ENCODE measurements around the gene PPT2. TPM values are rescaled to one million over a fixed set of nuclear protein-coding genes. Genes with fewer than 3 reads are reported as not detected.

Gene PPT2
- total and polyA plus RNA-seq, 2 of the 13 experiments (the other 11 are each of a cell fraction or from before 2014, with no cell fraction given), result 39.2 to 61.8 TPM

DNA sequence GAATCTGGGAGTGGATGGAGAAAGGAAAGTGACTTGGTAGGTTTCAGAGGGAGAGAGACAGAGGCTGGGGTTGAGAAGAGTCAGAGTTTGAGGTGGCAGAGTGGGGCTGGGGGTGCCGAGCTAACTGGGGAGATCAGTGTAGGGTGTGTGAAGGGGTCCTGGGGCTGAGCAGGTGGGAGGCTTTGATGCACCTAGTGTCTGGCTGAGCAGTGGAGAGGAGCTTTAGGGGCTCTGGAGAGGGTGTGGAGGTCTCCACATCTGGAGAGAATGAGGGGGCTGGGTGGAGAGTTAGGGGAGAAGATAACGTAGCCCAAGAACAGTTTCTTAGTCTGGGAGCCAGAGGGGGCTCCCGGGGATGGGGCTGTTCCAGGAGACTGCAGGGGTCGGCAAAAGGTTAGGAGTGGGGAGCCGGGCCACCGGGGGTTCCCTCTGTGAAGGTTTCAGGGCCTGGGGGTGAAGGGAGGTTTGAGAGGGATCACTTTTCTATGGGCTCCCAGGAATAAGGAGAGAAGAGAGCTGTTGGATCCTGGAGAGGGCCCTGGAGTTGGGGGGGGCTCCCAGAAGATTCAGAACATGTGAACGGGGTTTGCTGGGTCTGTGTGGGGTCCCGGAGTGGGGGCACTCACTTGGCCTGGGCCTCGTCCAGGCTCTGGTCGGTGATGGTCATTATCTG lies 35.3 kb downstream of the PPT2 start (continued):
- TF ChIP-seq MAZ (IDR thresholded peaks at IDR 0.05; ENCODE audit: borderline replicate concordance, low read depth, low read length) (no peak), MAZ (CRISPR knock-in tag; IDR thresholded peaks at IDR 0.05; ENCODE audit: low read depth) (peak; percentile 55; the same call in 1 of the 2 replicates), ISL2 (CRISPR knock-in tag; IDR thresholded peaks at IDR 0.05) (0 out of 2 replicates have a peak, but pooled peaks have one; percentile 9), ZNF558 (CRISPR knock-in tag; IDR thresholded peaks at IDR 0.05; ENCODE audit: borderline replicate concordance) (0 out of 2 replicates have a peak, but pooled peaks have one; percentile 42), PHF8 (CRISPR knock-in tag; IDR thresholded peaks at IDR 0.05) (0 out of 2 replicates have a peak, but pooled peaks have one; percentile 24), SRY (CRISPR knock-in tag; IDR thresholded peaks at IDR 0.05) (0 out of 2 replicates have a peak, but pooled peaks have one; percentile 16)
- TF ChIP-seq, protein P1, sequence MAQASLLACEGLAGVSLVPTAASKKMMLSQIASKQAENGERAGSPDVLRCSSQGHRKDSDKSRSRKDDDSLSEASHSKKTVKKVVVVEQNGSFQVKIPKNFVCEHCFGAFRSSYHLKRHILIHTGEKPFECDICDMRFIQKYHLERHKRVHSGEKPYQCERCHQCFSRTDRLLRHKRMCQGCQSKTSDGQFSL (CRISPR knock-in tag; IDR thresholded peaks at IDR 0.05), result peak; percentile 30; the same call in 1 of the 2 replicates
- TF ChIP-seq, protein P2, sequence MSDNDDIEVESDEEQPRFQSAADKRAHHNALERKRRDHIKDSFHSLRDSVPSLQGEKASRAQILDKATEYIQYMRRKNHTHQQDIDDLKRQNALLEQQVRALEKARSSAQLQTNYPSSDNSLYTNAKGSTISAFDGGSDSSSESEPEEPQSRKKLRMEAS (IDR thresholded peaks at IDR 0.05), result 0 out of 2 replicates have a peak, but pooled peaks have one; percentile 5

DNA sequence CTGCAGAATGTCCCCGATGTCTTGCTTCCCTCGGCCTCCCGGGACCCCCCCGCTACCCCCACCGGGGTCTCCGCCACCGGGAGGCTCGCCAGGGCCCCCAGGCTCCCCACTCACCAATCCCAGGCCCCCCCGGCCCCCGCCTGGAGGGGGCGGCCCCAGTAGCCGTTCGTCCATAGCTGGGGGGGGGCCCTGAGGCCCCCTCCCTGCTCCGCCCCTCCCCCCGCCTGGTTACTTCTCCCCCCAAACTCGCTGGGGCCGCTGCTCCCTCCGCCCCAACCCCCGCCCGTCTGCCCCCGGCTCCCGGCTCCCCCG lies 35.8 kb downstream of the PPT2 start:
- Histone ChIP-seq H4K20me1 (ENCODE audit: insufficient read depth, low read length) (no peaks in the 10 kb centered on the region), H3K27ac (ENCODE audit: extremely low read length, insufficient read depth, low read length) (peak overlapping the region; percentile 80), H3K9ac (ENCODE audit: insufficient read depth, low read depth, low read length) (peak overlapping the region; percentile 90), H3K4me2 (ENCODE audit: low read depth, low read length) (peak overlapping the region; percentile 95), H3K27me3 (ENCODE audit: control insufficient read depth in 1 of 2, insufficient read depth in 2 of 2, low read length in 2 of 2) (no peaks in the 10 kb centered on the region; a peak in 1 of 5 replicates), H3K79me2 (ENCODE audit: insufficient read depth, low read length) (peaks cover 15% of the 10 kb centered on the region), H3K4me3 (replicated peaks in 1 of 3; ENCODE audit: insufficient read depth in 1 of 3, low read depth in 2 of 3, low read length in 3 of 3) (peak overlapping the region; percentile 74 to 93 (median 79)), H2AFZ (ENCODE audit: low read length) (no peak overlapping the region), H3K4me1 (ENCODE audit: insufficient read depth, low read length) (peaks cover 41% of the 10 kb centered on the region), H3K9me3 (ENCODE audit: low read length) (no peaks in the 10 kb centered on the region), H3K36me3 (replicated peaks in 1 of 2; ENCODE audit: control insufficient read depth in 1 of 2, insufficient read depth in 2 of 2, low read length in 2 of 2) (peaks cover 7 to 19% of the 10 kb centered on the region in 2 experiments)
- no peak for ATAC-seq
- ChIA-PET CTCF (ENCODE audit: low intra/inter-chr PET ratio, low total read pairs) (no interaction called here), POLR2A (interaction anchor here (1.0 to 7.1 kb wide), 6 partner anchors 11 to 782 kb away, joined by 4 to 127 read pairs (median 10); partner anchors contain the start of genes AGPAT1, ATF6B, FKBPL and HSPA1B)
- no peak for FAIRE-seq
- TF ChIP-seq THYN1 (CRISPR knock-in tag; IDR thresholded peaks at IDR 0.05; ENCODE audit: borderline replicate concordance, low read depth) (no peak), SETDB1 (CRISPR knock-in tag; IDR thresholded peaks at IDR 0.05; ENCODE audit: borderline replicate concordance) (no peak), NCOA1 (CRISPR knock-in tag; IDR thresholded peaks at IDR 0.05) (no peak), ZNF891 (CRISPR knock-in tag; IDR thresholded peaks at IDR 0.05) (no peak), RBFOX2 (IDR thresholded peaks at IDR 0.05; ENCODE audit: low read depth, low read length) (peak; percentile 41)
- intact Hi-C loops (cut with micrococcal nuclease; ENCODE audit: unreplicated experiment) (loop anchor here (1.0 kb wide), 1 partner anchor 11 kb away; the partner anchor contains the start of gene RNF5), in situ Hi-C loops (cut with HindIII; ENCODE audit: extremely low pct_ligation_motif_present, low pct_unique_long_range_greater_than_20kb) (loop anchor here (5.0 kb wide), 1 partner anchor 783 kb away; no protein-coding TSS in a partner anchor)
- under 1% methylated on average over 18 of the region's 23 CpGs for WGBS (ENCODE audit: low lambda C conversion rate)
- no TSS peak for BruUV-seq (replicated peaks)
- no peak for DNase-seq (ENCODE audit: low spot score)
